GM12875 (cell line): ENCODE measurements around the gene ADGRA1.

ENCODE experiments used
- H3K4me3 ChIP-seq: one replicate; pipeline ENCODE4 v1.5.1; 2011; ENCODE audit warnings: low read depth, low read length, control low read depth
- CTCF ChIP-seq: IDR thresholded peaks from 2 replicates; pipeline ENCODE4 v1.5.1; 2011; ENCODE audit warnings: low read depth, mild to moderate bottlenecking, control low read depth, inconsistent platforms, low read length, moderate library complexity, borderline replicate concordance; ENCODE audit not compliant: insufficient read depth

Gene ADGRA1

GRCh38 chr10:133157662-133158436, 70.1 kb downstream of the ADGRA1 start:
- no peak for TF ChIP-seq CTCF
- H3K4me3 ChIP-seq, result no peak overlapping the region

GRCh38 chr10:133158437-133158755, 70.7 kb downstream of the ADGRA1 start:
- TF ChIP-seq CTCF, result no peak
- no peak overlapping the region for H3K4me3 ChIP-seq

- no peak overlapping the region for H3K4me3 ChIP-seq
- TF ChIP-seq CTCF, result no peak
Observed at GRCh38 chr10:133158756-133159610, 71.3 kb downstream of the ADGRA1 start.

GRCh38 chr10:133159611-133159949, 71.9 kb downstream of the ADGRA1 start:
- no peak overlapping the region for H3K4me3 ChIP-seq

GRCh38 chr10:133159950-133160825, 72.5 kb downstream of the ADGRA1 start, which contains the start of gene KNDC1:
Gene KNDC1, plus strand, starts transcription at chr10:133160219. Its CDS starts 249 bp downstream, at chr10:133160468.
- no peak for TF ChIP-seq CTCF
- H3K4me3 ChIP-seq, result no peak within 1 kb of the TSS

More at GRCh38 chr10:133159611-133159949, 71.9 kb downstream of the ADGRA1 start:
- TF ChIP-seq CTCF, result no peak

GRCh38 chr10:133160826-133161471, 73.2 kb downstream of the ADGRA1 start:
- no peak overlapping the region for H3K4me3 ChIP-seq

More at GRCh38 chr10:133160826-133161471, 73.2 kb downstream of the ADGRA1 start:
- no peak for TF ChIP-seq CTCF
